GM19463 (cell line): ENCODE measurements around the gene FEZF1.

Source experiments
- ATAC-seq: cut with Tn5 transposase; IDR thresholded peaks from one replicate; pipeline ENCODE4 v1.9.1; 2021; ENCODE audit warnings: mild to moderate bottlenecking, moderate library complexity; ENCODE audit not compliant: unreplicated experiment

The FEZF1 gene

DNA sequence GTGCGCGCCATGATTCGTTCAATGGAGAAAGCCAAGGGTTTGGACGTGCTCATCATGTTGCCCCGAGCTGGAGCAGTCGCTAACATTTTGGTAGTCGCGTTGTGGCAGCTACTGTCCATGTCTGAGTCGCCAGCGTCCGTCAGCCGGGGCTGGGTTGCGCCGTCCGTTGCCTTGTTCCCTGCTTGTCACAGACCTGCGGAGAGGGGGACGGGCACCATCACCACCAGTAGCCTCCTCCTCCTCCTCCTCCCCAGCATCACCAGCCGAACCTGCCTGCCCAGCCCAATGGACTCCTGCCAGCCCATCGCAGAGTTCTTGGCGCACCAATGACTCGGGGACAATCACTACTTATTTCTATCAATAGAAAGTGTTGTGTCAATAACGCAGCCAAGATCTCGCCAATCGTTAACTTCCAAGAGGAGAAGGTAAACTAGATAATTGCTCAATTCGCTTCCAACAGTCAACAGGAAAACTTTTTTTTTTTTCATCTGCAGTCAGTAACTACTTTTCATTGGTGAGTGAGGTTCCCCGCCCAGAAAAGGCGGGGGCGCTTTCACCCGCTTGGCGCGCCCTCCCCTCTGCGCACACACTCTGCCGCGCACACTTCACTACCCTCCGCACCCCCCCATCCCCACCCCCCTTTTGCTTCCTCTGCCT, at the start of gene FEZF1:
TSS of gene FEZF1 (minus strand) at position 432 of the 657 bp plus-strand sequence. CDS start at position 119, 313 bp downstream.
- ATAC-seq = no peak

DNA sequence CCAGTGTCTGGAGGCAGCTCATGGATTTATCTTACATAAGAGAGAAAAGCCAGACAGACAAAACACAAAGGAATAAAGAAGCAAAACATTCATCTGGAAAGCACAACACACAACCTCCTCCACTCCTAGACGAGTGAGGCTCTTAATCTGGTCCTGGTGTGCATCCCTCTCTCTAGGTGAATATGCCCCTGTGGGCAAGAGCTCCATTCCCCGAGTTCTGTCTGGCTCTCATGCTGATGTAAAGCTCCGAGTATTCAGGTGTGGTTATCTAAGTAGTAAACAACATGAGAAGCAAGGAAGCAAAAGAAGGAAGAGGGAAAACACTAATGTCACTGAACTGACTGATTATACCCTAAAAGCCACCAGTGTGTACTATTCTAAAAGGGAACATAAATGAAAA, 47.9 kb upstream of the FEZF1 start:
- no peak for ATAC-seq

- ATAC-seq = no peak
Measured at GRCh38 chr7:122350701-122351100, 46.2 kb upstream of the FEZF1 start.

DNA sequence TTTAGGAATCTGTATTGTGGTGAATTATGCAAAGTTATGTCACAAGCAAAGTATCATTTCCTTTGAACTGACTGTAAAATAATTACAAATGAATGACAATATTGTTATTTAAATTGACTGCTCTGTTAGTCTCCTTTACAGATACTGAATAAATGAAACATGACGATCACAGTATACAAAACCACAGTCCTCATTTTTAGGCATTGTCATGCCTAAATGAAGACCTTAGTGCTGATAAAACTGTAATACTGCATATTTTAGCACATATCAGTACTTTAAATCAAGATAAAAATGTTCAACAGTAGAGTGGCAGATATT, 39.7 kb upstream of the FEZF1 start:
- no peak for ATAC-seq

- no peak for ATAC-seq
Measured at GRCh38 chr7:122343601-122344302, 39.2 kb upstream of the FEZF1 start.

DNA sequence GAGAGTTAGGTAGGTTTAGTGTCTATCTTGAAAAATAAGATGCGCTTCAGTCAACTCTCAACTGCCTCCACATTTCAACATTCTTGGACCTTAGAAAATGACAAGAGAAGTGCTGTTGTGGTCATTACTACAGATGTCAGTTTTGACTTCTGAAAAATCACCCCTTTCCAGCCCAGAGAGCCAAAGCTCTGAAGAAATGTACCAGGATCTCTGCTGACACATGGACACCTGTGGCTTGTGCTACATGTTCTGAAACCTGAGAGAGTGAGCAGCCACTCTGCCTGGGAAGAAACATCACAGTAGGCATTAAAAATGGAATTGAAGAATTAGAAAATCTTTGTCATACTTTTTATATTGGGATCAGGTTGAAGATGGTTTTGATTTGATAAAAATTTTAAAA, 35.9 kb upstream of the FEZF1 start:
- no peak for ATAC-seq

- ATAC-seq = no peak
Measured at GRCh38 chr7:122339145-122339904, 34.8 kb upstream of the FEZF1 start.

- ATAC-seq = no peak
Measured at GRCh38 chr7:122337011-122337410, 32.5 kb upstream of the FEZF1 start.

- ATAC-seq = no peak
Measured at GRCh38 chr7:122329145-122329802, 24.7 kb upstream of the FEZF1 start.

- ATAC-seq = no peak
Measured at GRCh38 chr7:122327969-122328368, 23.4 kb upstream of the FEZF1 start.

DNA sequence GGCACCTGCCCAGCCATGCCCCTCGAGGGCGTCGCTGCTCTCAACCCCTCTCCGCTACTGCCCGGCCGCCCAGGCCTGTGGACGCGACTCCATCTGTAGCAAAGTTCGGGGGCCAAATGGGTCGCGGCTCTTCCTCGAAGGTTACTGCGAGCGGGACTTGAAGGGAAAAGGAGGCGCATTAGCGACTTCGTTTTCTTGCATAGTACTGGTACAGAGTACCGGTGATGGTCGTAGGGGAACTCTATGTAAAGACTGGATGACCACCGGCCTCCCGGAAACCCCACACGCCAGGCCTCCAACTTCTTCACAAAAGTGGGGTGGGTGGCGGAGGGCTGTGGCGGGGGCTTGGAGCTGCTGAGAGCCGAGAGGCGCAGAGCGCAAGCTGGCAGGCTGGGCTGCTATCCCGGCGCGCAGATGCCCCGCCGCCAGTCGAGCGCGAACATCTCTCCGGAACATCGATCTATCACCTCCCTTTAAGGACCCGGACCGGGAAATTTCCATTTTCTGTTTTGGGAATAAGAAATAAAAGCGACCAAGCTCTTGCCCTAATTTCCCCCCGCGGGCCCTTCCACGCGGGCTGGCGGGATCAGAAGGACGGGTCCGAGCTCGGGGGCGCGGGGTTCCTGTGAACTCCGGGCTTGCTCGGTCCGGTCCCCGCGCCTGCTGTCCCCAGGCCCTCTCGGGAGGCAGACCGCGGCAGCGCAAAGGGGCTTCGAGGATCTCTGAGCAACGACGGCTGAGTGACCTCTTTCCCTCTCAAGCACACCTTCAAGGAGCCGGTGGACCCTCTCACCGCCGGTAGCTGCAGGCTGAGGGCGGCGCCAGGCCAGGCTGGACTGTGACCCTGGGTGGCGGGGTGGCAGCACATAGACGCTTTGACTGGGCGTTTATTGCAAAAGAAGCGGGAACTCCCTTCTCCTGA, 12.2 kb upstream of the FEZF1 start:
- ATAC-seq = no peak

DNA sequence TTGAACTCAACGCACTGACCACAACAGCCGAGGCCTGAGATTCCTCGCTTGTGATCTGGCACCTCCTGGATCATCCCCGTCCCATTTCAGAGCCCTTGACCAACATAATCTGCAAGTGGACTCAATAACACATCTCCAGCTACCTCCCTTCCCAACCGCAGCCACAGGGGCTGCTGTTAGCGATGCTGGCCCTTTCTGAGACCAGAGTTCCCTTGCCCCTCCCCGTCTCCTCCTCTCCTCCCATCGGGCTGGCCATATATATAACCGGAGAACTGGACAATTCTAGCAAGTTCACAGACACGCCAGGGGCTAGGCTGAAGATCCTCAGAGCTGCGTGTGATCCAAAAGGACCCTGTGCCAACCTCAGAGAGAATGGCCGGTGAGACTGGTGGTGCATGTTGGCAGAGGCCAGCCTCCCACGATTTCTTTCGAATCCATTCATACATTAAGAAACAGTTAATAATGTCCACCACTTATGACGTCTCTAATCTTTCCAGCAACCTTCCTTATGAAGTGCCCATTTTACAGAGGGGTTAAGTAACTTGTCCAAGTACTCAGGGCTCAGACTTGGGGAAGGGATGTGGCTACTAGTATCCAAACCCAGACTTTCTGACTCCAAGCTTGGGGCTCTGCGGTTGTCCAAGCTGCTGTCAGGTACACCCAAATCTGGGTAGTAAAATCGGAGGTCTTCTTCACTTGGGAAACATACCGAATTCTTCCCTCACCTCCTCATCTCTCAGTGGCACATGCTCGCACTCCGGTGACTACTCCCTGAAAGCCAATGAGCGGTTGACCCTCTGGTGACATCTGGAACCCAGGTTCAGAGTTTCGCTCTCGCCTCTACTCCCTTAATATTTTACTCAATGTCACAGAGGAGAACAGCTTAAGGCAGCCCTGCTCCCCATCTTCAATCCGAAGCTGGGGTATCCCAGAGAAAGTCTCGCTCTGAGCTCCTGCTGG, 11.2 kb upstream of the FEZF1 start:
- no peak for ATAC-seq

GRCh38 chr7:122314284-122314683, 9.7 kb upstream of the FEZF1 start:
- ATAC-seq = no peak

GRCh38 chr7:122312789-122313188, 8.2 kb upstream of the FEZF1 start:
- ATAC-seq = no peak

- no peak for ATAC-seq
Measured at GRCh38 chr7:122311734-122312450, 7.3 kb upstream of the FEZF1 start.

DNA sequence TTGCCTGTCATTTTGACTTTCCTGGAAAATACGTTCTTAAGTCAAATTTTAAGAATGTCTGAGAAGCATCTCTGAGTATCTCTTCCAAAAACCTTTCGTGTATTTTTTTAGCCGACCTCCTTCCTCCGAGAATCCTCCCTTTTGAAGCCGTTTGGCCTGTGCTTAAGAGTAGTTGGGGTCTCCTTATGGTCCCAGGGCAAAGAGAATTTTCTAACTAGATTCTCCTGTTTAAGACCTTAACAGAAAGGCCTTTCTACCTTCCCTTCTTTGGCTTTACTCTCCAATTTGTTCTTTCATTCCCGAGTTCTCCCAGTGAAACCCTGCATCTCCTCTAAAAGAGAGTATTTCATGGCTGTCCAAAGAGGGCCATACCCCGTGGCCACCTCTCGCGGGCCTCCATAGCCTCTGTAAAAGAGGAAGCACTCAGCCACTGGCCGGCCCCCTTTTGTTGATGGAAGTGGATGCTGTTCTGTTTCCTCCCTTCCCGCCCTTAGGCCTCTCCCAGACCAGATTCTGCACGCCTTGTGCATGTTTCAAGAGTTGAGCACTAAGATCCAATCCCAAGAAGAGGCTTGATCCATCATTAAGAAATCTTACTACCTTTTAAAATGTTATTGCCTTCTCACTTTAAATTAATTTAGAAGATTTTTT, 6.6 kb upstream of the FEZF1 start:
- no peak for ATAC-seq

GRCh38 chr7:122310119-122311021, 5.8 kb upstream of the FEZF1 start:
- ATAC-seq = peak; percentile 50
